Glutamatergic neuron (in vitro differentiated cells): ENCODE measurements around the gene EIF4H. TPM values are rescaled to one million over a fixed set of nuclear protein-coding genes. Genes with fewer than 3 reads are reported as not detected.

Experiments
- DNase-seq: peaks from one replicate; pipeline ENCODE4 v3.0.0; 2022
- H3K27ac Mint-ChIP-seq: one replicate; pipeline ENCODE4 v1.8.0; 2020; ENCODE audit warnings: mild to moderate bottlenecking, mixed read lengths, inconsistent platforms; ENCODE audit not compliant: unreplicated experiment
- H3K27me3 Mint-ChIP-seq: one replicate; pipeline ENCODE4 v1.8.0; 2020; ENCODE audit warnings: mild to moderate bottlenecking, moderate library complexity, mixed read lengths, inconsistent platforms; ENCODE audit not compliant: unreplicated experiment
- H3K36me3 Mint-ChIP-seq: one replicate; pipeline ENCODE4 v1.8.0; 2020; ENCODE audit warnings: mild to moderate bottlenecking, mixed read lengths, inconsistent platforms; ENCODE audit not compliant: unreplicated experiment
- H3K4me1 Mint-ChIP-seq: one replicate; pipeline ENCODE4 v1.8.0; 2020; ENCODE audit warnings: mild to moderate bottlenecking, low read depth, mixed read lengths, inconsistent platforms; ENCODE audit not compliant: unreplicated experiment
- H3K4me3 Mint-ChIP-seq: one replicate; pipeline ENCODE4 v1.8.0; 2020; ENCODE audit warnings: mild to moderate bottlenecking, mixed read lengths, inconsistent platforms; ENCODE audit not compliant: unreplicated experiment
- H3K9me3 Mint-ChIP-seq: one replicate; pipeline ENCODE4 v1.8.0; 2020; ENCODE audit warnings: mild to moderate bottlenecking, moderate library complexity, mixed read lengths, inconsistent platforms; ENCODE audit not compliant: unreplicated experiment
- CTCF ChIP-seq: fragments of 200-600 bp; sonication (generic); IDR thresholded peaks from one replicate; pipeline ENCODE4 v1.5.0; 2021; ENCODE audit not compliant: partially characterized antibody, unreplicated experiment
- total RNA-seq: library from RNA; stranded (reverse); fragmentation: NEBNext Ultra II Directional; extraction: Animal tissue kit (Norgen Biotek cat#: 25700); gene quantifications from one replicate; pipeline ENCODE4 v1.2.1, GENCODE V29; 2021; ENCODE audit not compliant: unreplicated experiment

Gene EIF4H
- total RNA-seq, 1 donor from 2014 or later = 234 TPM

DNA sequence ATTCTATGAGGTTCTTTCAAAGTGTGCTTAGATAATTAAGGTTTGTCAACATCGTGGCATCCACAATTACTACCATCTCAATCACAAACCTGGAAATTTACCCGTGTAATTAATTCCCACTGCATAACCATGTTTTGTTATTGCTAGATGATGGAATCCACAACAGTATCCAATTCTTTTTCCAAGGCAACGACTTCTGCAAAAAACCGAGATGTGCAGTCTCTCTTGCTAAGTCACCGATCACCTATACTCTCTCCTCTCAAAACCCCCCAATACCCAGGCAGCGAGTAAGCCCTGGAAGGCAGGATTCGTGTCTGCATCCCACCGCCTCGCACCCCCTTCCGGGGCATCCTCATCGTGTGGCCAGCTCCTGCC, 678 bp upstream of the EIF4H start:
- peaks cover 11% of the 10 kb centered on the region for H3K27me3 Mint-ChIP-seq
- no peak for DNase-seq
- peaks cover 5% of the 10 kb centered on the region for H3K9me3 Mint-ChIP-seq
- no peak for TF ChIP-seq CTCF
- no peaks in the 10 kb centered on the region for H3K36me3 Mint-ChIP-seq
- H3K4me1 Mint-ChIP-seq = peaks cover 14% of the 10 kb centered on the region
- H3K4me3 Mint-ChIP-seq = peak overlapping the region; percentile 94
- peak overlapping the region; percentile 97 for H3K27ac Mint-ChIP-seq

GRCh38 chr7:74174606-74175082, 488 bp downstream of the EIF4H start:
- peaks cover 11% of the 10 kb centered on the region for H3K27me3 Mint-ChIP-seq
- H3K9me3 Mint-ChIP-seq = peaks cover 5% of the 10 kb centered on the region
- peak overlapping the region; percentile 96 for H3K27ac Mint-ChIP-seq
- H3K4me1 Mint-ChIP-seq = peaks cover 17% of the 10 kb centered on the region
- TF ChIP-seq CTCF = no peak
- peak; percentile 62 for DNase-seq
- H3K4me3 Mint-ChIP-seq = peak overlapping the region; percentile 88
- H3K36me3 Mint-ChIP-seq = no peaks in the 10 kb centered on the region

DNA sequence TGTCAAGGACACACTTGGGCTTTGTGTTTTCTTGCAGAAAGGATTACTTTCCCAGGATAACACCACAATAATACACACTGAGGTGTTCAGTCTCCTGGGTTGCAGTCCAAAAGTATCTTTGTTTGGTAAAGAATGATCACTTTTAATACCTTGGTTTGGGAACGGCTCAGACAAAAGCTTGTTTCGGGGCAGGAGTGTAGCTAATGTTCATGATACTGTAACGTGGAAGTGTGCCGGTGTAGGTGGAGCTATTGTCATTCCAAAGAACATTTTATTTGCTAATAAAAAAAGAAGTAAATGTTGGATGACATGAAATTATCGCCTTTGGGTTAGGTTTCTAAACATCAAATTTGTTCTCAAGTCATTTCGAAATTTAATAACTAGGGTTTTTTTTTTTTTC, 1.2 kb downstream of the EIF4H start:
- H3K27ac Mint-ChIP-seq = peak overlapping the region; percentile 96
- H3K36me3 Mint-ChIP-seq = no peaks in the 10 kb centered on the region
- no peak for TF ChIP-seq CTCF
- peaks cover 5% of the 10 kb centered on the region for H3K9me3 Mint-ChIP-seq
- peak overlapping the region; percentile 88 for H3K4me3 Mint-ChIP-seq
- DNase-seq = no peak
- H3K4me1 Mint-ChIP-seq = peaks cover 17% of the 10 kb centered on the region
- peaks cover 11% of the 10 kb centered on the region for H3K27me3 Mint-ChIP-seq

DNA sequence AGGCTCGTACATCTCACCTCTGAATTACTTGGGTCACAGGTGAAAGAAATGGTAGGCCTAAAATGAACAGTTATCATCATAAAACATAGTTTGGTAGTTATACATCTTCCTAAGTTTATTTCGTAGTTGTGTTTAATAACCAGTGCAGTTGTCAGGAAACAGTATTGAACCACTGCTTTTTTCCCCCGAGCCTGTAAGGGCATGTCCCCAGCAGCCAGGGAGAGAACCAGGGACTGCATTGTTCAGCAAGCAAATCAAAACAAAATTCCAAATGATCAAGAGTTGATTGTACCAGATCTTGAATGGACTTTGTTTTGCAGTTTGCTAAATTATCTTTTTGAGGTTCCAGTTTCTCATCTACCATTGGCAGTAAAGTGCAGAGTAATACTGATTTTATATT, 2.4 kb downstream of the EIF4H start:
- H3K9me3 Mint-ChIP-seq = peaks cover 5% of the 10 kb centered on the region
- H3K4me1 Mint-ChIP-seq = peaks cover 17% of the 10 kb centered on the region
- H3K36me3 Mint-ChIP-seq = no peaks in the 10 kb centered on the region
- peak overlapping the region; percentile 88 for H3K4me3 Mint-ChIP-seq
- no peak for TF ChIP-seq CTCF
- peak overlapping the region; percentile 48 for H3K27ac Mint-ChIP-seq
- H3K27me3 Mint-ChIP-seq = peaks cover 11% of the 10 kb centered on the region
- no peak for DNase-seq

- Mint-ChIP-seq H3K27ac (peak overlapping the region; percentile 24), H3K36me3 (no peaks in the 10 kb centered on the region), H3K9me3 (peaks cover 4% of the 10 kb centered on the region), H3K27me3 (peaks cover 4% of the 10 kb centered on the region), H3K4me3 (peak overlapping the region; percentile 54), H3K4me1 (peaks cover 24% of the 10 kb centered on the region)
- TF ChIP-seq CTCF = no peak
- no peak for DNase-seq
Observed at GRCh38 chr7:74178632-74179031, 4.5 kb downstream of the EIF4H start.
